Measurements from ENCODE around the gene FBXL7.

Gene FBXL7

DNA sequence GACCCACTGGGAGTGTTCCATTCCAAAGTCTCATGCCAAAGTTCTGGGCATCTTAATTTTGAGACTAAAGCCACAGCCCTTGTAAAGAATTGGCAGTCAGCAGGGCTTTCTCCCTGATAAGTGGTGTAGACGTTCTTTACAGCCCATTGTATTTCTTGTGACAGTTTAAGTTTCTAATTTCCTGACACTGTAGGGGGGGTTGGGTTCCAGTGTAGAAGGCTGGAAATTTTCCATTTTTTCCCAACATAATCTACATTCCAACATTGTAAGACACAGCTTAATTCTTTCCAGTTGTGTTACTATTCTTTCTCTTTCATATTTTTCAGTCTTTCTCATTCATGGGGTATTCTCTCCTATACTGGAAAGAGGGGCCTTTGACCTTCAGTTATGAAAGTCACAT lies 121.1 kb downstream of the FBXL7 start:
- TF ChIP-seq, protein P1, sequence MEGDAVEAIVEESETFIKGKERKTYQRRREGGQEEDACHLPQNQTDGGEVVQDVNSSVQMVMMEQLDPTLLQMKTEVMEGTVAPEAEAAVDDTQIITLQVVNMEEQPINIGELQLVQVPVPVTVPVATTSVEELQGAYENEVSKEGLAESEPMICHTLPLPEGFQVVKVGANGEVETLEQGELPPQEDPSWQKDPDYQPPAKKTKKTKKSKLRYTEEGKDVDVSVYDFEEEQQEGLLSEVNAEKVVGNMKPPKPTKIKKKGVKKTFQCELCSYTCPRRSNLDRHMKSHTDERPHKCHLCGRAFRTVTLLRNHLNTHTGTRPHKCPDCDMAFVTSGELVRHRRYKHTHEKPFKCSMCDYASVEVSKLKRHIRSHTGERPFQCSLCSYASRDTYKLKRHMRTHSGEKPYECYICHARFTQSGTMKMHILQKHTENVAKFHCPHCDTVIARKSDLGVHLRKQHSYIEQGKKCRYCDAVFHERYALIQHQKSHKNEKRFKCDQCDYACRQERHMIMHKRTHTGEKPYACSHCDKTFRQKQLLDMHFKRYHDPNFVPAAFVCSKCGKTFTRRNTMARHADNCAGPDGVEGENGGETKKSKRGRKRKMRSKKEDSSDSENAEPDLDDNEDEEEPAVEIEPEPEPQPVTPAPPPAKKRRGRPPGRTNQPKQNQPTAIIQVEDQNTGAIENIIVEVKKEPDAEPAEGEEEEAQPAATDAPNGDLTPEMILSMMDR (conservative IDR thresholded peaks at IDR 0.05): no peak
- no peak overlapping the region for H3K27ac ChIP-seq

DNA sequence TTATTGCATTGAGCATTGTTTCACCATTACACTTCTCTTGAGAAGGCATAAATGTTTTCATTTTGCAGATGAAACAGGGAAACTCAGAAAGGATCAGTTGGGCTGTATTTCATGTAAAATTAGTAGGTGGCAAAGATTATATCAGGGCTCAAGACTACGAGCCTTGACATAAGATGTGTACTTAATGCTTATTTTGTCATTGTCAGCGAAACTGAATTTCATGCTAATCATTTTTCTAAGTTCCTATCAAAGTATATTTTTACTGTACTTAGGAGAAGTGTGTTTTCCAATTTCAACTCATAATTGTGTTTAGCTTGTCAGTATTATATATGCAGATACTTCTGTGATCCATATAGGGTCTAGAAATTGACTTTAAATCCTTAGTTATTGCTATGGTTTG lies 123.8 kb downstream of the FBXL7 start:
- TF ChIP-seq, protein P1 (conservative IDR thresholded peaks at IDR 0.05): no peak
- H3K27ac ChIP-seq: no peak overlapping the region

DNA sequence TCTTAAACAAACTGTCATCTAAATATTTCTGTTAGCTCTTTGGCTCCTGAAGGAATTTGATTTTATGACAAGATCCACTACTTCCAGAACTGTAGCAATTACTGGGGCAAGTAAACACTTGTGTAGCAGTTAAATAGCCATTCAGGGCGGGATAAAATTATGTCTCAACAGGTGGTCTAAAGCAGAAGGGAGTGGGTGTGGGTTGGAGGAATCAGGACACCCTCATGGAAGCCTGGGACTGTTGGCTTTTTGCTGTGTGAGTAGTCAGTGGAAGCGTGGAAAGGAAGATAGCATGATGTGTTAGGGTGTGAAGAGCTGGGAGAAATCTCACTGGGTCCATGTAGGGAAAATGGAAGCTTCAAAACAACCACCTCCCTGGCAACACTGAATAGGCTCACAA lies 127.1 kb downstream of the FBXL7 start:
- no peak overlapping the region for H3K27ac ChIP-seq
- TF ChIP-seq, protein P1 (conservative IDR thresholded peaks at IDR 0.05): no peak

GRCh38 chr5:15627647-15628046 lies 127.7 kb downstream of the FBXL7 start:
- TF ChIP-seq, protein P1 (conservative IDR thresholded peaks at IDR 0.05): no peak
- no peak overlapping the region for H3K27ac ChIP-seq

GRCh38 chr5:15630441-15630840 lies 130.5 kb downstream of the FBXL7 start:
- TF ChIP-seq, protein P1 (conservative IDR thresholded peaks at IDR 0.05): no peak

DNA sequence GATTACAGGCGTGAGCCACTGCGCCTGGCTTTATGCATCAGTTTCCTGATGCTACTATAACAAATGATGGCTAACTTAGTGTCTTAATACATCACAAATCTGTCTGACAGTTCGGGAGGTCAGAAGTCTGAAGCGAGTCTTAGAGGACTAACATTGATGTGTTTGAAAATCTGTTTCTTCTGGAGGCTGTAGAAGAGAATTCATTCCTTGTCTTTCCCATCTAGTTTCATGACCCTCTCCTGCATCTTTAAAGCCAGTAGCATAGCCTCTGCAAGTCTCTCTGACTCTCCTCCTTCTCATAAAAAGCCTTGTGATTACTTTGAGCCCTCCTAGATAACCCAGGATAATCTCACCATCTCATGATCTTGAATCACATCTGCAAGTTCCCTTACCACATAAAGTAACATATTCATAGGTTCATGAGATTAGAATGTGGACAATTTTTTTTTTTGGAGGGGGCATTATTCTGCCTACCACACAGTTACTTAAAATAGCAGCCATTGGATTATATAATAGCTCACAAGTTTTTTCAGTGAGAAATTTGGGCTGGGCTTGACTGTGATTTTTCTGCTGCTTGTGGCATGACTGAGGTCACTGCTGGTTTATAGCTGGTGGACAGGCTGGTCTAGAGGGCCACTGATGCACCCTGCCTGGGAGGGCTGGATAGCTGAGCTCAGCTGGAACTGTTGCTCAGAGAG lies 134.8 kb downstream of the FBXL7 start:
- TF ChIP-seq, protein P1 (conservative IDR thresholded peaks at IDR 0.05): no peak

More at GRCh38 chr5:15630441-15630840, 130.5 kb downstream of the FBXL7 start:
- H3K27ac ChIP-seq: no peak overlapping the region

GRCh38 chr5:15635289-15635616 lies 135.3 kb downstream of the FBXL7 start:
- TF ChIP-seq, protein P1 (conservative IDR thresholded peaks at IDR 0.05): no peak
- H3K27ac ChIP-seq: no peak overlapping the region

More for the DNA sequence above, 134.8 kb downstream of the FBXL7 start:
- no peak overlapping the region for H3K27ac ChIP-seq
